Measurements from ENCODE around the gene WFS1.

- TF ChIP-seq, protein P1, sequence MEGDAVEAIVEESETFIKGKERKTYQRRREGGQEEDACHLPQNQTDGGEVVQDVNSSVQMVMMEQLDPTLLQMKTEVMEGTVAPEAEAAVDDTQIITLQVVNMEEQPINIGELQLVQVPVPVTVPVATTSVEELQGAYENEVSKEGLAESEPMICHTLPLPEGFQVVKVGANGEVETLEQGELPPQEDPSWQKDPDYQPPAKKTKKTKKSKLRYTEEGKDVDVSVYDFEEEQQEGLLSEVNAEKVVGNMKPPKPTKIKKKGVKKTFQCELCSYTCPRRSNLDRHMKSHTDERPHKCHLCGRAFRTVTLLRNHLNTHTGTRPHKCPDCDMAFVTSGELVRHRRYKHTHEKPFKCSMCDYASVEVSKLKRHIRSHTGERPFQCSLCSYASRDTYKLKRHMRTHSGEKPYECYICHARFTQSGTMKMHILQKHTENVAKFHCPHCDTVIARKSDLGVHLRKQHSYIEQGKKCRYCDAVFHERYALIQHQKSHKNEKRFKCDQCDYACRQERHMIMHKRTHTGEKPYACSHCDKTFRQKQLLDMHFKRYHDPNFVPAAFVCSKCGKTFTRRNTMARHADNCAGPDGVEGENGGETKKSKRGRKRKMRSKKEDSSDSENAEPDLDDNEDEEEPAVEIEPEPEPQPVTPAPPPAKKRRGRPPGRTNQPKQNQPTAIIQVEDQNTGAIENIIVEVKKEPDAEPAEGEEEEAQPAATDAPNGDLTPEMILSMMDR (conservative IDR thresholded peaks at IDR 0.05): no peak
- TF ChIP-seq EZH2 (IDR thresholded peaks at IDR 0.05; ENCODE audit: low read depth): no peak
Measured at GRCh38 chr4:6258741-6259140, 10.9 kb upstream of the WFS1 start.
